Stimulated activated CD8-positive, alpha-beta memory T cell treated with anti-CD3 and anti-CD28 coated beads, Interleukin-7, amount 100 ng/mL, for 1 hour (primary cell): Measurements from ENCODE around the gene GPR156.

ENCODE experiments used
- DNase-seq, 2 donors: peaks; one replicate each; pipeline ENCODE4 v3.0.0-alpha.2; 2020; ENCODE audit warnings: low read depth in 2 of 2

The GPR156 gene

GRCh38 chr3:120196333-120196732 lies 88.7 kb downstream of the GPR156 start:
- no peak for DNase-seq

GRCh38 chr3:120193554-120193953 lies 91.5 kb downstream of the GPR156 start:
- no peak for DNase-seq

- no peak for DNase-seq
Measured at GRCh38 chr3:120192579-120192978, 92.4 kb downstream of the GPR156 start.

GRCh38 chr3:120192159-120192558 lies 92.9 kb downstream of the GPR156 start:
- DNase-seq = no peak

- no peak for DNase-seq
Measured at GRCh38 chr3:120182613-120183511, 102.2 kb downstream of the GPR156 start.

GRCh38 chr3:120181632-120182031 lies 103.4 kb downstream of the GPR156 start:
- DNase-seq = no peak

- no peak for DNase-seq
Measured at GRCh38 chr3:120180731-120181412, 104.2 kb downstream of the GPR156 start.

- no peak for DNase-seq
Measured at GRCh38 chr3:120177707-120178306, 107.2 kb downstream of the GPR156 start.

- DNase-seq = no peak
Measured at GRCh38 chr3:120177151-120177550, 107.9 kb downstream of the GPR156 start.

GRCh38 chr3:120174811-120175539 lies 110.0 kb downstream of the GPR156 start:
- no peak for DNase-seq

GRCh38 chr3:120173056-120173675 lies 111.9 kb downstream of the GPR156 start:
- DNase-seq = no peak

- DNase-seq = no peak
Measured at GRCh38 chr3:120172070-120172469, 113.0 kb downstream of the GPR156 start.

- no peak for DNase-seq
Measured at GRCh38 chr3:120171134-120171873, 113.7 kb downstream of the GPR156 start.

- no peak for DNase-seq
Measured at GRCh38 chr3:120170223-120170622, 114.8 kb downstream of the GPR156 start.

GRCh38 chr3:120169407-120169806 lies 115.6 kb downstream of the GPR156 start:
- DNase-seq = no peak

GRCh38 chr3:120168611-120169010 lies 116.4 kb downstream of the GPR156 start:
- no peak for DNase-seq

- no peak for DNase-seq
Measured at GRCh38 chr3:120168038-120168437, 117.0 kb downstream of the GPR156 start.

- no peak for DNase-seq
Measured at GRCh38 chr3:120167488-120167887, 117.5 kb downstream of the GPR156 start.

- no peak for DNase-seq
Measured at GRCh38 chr3:120163816-120164215, 121.2 kb downstream of the GPR156 start.

- no peak for DNase-seq
Measured at GRCh38 chr3:120163026-120163425, 122.0 kb downstream of the GPR156 start.

GRCh38 chr3:120162400-120162799 lies 122.6 kb downstream of the GPR156 start:
- DNase-seq = no peak
